NCI-H2227 (cell line): ENCODE data around the gene GARIN1A.

Experiments used
- DNase-seq: peaks from one replicate; lab custom pipeline; 2025; ENCODE audit not compliant: unreplicated experiment; lab: John Stamatoyannopoulos, UW

GARIN1A gene

DNA sequence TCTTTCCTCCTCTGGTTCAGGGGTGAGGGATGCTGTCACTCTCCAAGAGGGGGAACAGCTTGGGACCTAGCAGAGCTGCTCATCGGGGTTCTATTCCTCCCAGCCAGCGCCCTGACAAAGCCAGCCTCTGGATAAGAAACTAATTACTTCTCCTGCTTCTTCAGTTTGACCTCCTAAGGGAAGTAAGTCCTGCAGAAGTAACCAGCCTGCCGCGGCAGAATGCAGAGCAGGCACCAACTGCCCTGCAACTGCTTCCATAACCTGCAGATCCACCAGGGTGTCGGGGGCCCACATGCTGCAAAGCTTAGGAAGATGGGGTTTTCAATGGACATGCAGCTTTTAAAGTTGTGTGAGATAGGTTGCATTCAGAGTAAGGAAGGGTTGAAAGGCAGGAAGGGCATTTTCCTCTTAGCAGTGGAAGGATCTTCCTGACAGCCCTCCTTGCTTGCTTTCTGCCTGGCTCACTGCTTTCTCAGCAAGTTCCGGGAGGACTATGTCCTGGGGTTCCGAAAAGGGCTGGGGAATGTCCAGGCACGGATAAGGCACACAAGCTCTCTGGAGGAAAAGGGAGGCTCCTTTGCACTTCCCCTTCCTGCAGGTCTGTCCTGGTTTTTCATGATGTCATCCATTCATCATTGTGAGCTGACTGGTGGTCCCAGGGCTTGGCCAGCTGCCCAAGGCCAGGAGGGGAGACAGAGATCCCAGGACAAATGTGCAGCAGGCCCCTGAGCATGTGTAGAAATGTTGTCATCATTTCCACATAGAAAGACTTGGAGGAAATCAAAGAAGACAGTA lies 42.8 kb downstream of the GARIN1A start:
- no peak for DNase-seq

DNA sequence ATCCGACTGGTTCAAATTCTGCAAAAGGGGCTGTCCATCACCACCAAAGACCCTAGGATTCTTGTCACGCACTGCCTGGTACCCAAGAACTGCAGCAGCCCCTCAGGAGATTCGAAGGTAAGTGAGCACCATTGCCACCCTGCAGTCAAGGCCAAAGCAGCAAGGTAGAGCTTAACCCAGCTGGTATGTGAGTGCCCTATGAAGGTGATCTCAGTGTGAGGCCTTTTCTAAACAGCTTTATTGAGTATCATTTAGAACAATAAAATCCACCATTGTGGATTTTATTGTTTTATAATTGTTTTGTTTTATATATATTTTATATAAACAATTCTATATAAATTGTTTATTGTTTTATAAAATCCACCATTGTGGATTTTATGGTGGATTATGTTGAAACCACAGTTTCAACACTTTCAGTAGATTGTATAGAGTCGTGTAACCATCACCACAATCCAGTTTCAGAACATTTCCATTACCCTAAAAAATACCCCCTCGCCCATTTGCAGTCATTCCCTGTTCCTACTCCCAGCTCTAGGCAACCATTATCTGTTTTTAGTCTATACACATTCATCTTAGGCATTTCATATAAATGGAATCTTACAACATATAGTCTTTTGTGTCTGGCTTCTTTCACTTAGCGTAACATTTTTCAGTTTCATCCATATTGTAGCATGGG lies 47.0 kb downstream of the GARIN1A start:
- no peak for DNase-seq

DNA sequence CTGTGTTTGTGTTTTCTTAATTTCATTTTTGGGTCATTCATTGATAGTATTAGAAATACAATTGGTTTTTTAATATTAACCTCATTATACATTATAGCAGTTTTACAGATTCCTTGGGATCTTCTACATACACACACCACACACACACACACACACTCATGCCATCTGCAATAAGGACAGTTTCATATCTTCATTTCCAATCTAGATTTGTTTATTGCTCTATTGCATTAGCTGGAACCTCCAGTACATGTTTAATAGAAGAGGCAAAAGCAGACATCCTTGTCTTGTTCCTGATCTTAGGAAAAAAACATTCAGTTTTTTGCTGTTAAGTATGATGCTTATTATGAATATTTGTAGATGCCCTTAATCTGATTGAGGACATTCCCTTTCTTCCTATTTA lies 49.3 kb downstream of the GARIN1A start:
- no peak for DNase-seq
